H1 (cell line): ENCODE data around the gene ISOC2. TPM values are rescaled to one million over a fixed set of nuclear protein-coding genes. Genes with fewer than 3 reads are reported as not detected.
A peak's percentile ranks its signal among the peaks of the same experiment; 100 is the strongest.

Source experiments
- CHD2 ChIP-seq: IDR thresholded peaks from 2 replicates; pipeline ENCODE4 v1.6.1; 2012; ENCODE audit warnings: low read length, improper control_type of control experiment
- EGR1 ChIP-seq: IDR thresholded peaks from 2 replicates; pipeline ENCODE4 v1.6.1; 2011; ENCODE audit warnings: low read depth, low read length, borderline replicate concordance
- GABPA ChIP-seq: IDR thresholded peaks from 2 replicates; pipeline ENCODE4 v1.6.1; 2011; ENCODE audit warnings: mild to moderate bottlenecking, low read length, moderate library complexity, borderline replicate concordance; ENCODE audit not compliant: insufficient read depth
- HDAC6 ChIP-seq: IDR thresholded peaks from one replicate; pipeline ENCODE4 v1.7.1; 2012; ENCODE audit warnings: low read depth, mild to moderate bottlenecking, inconsistent platforms, low read length, moderate library complexity
- JUND ChIP-seq: IDR thresholded peaks from 2 replicates; pipeline ENCODE4 v1.6.1; 2011; ENCODE audit warnings: mild to moderate bottlenecking, improper control_type of control experiment, low read length
- KDM4A ChIP-seq: IDR thresholded peaks from one replicate; pipeline ENCODE4 v1.7.1; 2012; ENCODE audit warnings: low read depth, mild to moderate bottlenecking, moderate library complexity, low read length, inconsistent platforms; ENCODE audit not compliant: severe bottlenecking
- POLR2A ChIP-seq, 2 experiments: IDR thresholded peaks; 1 replicate in 1 of 2; 2 replicates in 1 of 2; pipeline ENCODE4 v1.6.1; 2011; ENCODE audit warnings: low read depth in 2 of 2, low read length in 2 of 2, mild to moderate bottlenecking in 2 of 2; ENCODE audit errors: control extremely low read depth in 1 of 2
- POLR2AphosphoS5 ChIP-seq: IDR thresholded peaks from 2 replicates; pipeline ENCODE4 v1.6.1; 2011; ENCODE audit warnings: low read depth, low read length
- RAD21 ChIP-seq, 2 experiments: IDR thresholded peaks in 1 of 2; conservative IDR thresholded peaks in 1 of 2; 2 replicates each; pipeline ENCODE4 v1.6.1; 2011; ENCODE audit warnings: low read depth in 2 of 2, low read length in 2 of 2, improper control_type of control experiment in 1 of 2, inconsistent platforms in 1 of 2, mild to moderate bottlenecking in 1 of 2, moderate library complexity in 1 of 2
- RBBP5 ChIP-seq: IDR thresholded peaks from 2 replicates; pipeline ENCODE4 v1.7.1; 2012; ENCODE audit warnings: low read depth, mild to moderate bottlenecking, inconsistent platforms, low read length, moderate library complexity, borderline replicate concordance
- RNF2 ChIP-seq: fragments of 200-900, 300-1000 bp; sonication (generic); IDR thresholded peaks from 2 replicates; pipeline ENCODE4 v1.7.1; 2016; ENCODE audit warnings: borderline replicate concordance, low read depth, mild to moderate bottlenecking, antibody characterized with exemption, low read length; ENCODE audit not compliant: poor library complexity, severe bottlenecking; ENCODE audit errors: missing control alignments
- SIN3A ChIP-seq, 2 experiments: IDR thresholded peaks in 1 of 2; conservative IDR thresholded peaks in 1 of 2; 2 replicates each; pipeline ENCODE4 v1.6.1; 2011 to 2012; ENCODE audit warnings: low read length in 2 of 2, improper control_type of control experiment in 1 of 2, low read depth in 1 of 2, mild to moderate bottlenecking in 1 of 2
- SP1 ChIP-seq: IDR thresholded peaks from 2 replicates; pipeline ENCODE4 v1.6.1; 2011; ENCODE audit warnings: low read depth, low read length
- SP4 ChIP-seq: IDR thresholded peaks from 2 replicates; pipeline ENCODE4 v1.6.1; 2012; ENCODE audit warnings: low read length, inconsistent platforms
- TBP ChIP-seq: IDR thresholded peaks from 2 replicates; pipeline ENCODE4 v1.6.1; 2011; ENCODE audit warnings: low read depth, low read length, improper control_type of control experiment
- ZNF274 ChIP-seq: IDR thresholded peaks from 2 replicates; pipeline ENCODE4 v1.7.0; 2012; ENCODE audit warnings: low read length, borderline replicate concordance; ENCODE audit errors: extremely low read depth
- polyA plus RNA-seq, 7 experiments: library from polyadenylated mRNA; depleted of rRNA in 3 of 7; stranded (reverse) in 5 of 7; unstranded in 2 of 7; fragments of >200 nt in 5 of 7; fragments of 200-250 nt in 2 of 7; gene quantifications; 1 replicate in 5 of 7; 2 replicates in 1 of 7; 4 replicates in 1 of 7; pipeline versions ENCODE4 v1.2.1 to v1.2.3, GENCODE V29; 2011 to 2013; ENCODE audit warnings: missing spikeins in 2 of 7, mixed read lengths in 2 of 7
- total RNA-seq: library from RNA; stranded (reverse); fragmentation: NEBNext Ultra II Directional; extraction: Animal tissue kit (Norgen Biotek cat#: 25700); gene quantifications from 2 replicates; pipeline ENCODE4 v1.2.1, GENCODE V29; 2021
- TF ChIP-seq, protein P1 (sequence below), 3 experiments: IDR thresholded peaks; 1 replicate in 2 of 3; 2 replicates in 1 of 3; pipeline versions ENCODE4 v1.5.1 to v1.6.1; 2011; ENCODE audit warnings: low read length in 3 of 3, mild to moderate bottlenecking in 3 of 3, inconsistent platforms in 2 of 3, low read depth in 1 of 3, moderate library complexity in 1 of 3; ENCODE audit not compliant: insufficient read depth in 1 of 3; ENCODE audit errors: control extremely low read depth in 1 of 3
- TF ChIP-seq, protein P2 (sequence below): IDR thresholded peaks from 2 replicates; pipeline ENCODE4 v1.6.1; 2012; ENCODE audit warnings: inconsistent platforms

ISOC2 gene
- total and polyA plus RNA-seq, 2 of the 8 experiments (the other 6 are each of a cell fraction or from before 2014, with no cell fraction given): 96.9 to 152 TPM

DNA sequence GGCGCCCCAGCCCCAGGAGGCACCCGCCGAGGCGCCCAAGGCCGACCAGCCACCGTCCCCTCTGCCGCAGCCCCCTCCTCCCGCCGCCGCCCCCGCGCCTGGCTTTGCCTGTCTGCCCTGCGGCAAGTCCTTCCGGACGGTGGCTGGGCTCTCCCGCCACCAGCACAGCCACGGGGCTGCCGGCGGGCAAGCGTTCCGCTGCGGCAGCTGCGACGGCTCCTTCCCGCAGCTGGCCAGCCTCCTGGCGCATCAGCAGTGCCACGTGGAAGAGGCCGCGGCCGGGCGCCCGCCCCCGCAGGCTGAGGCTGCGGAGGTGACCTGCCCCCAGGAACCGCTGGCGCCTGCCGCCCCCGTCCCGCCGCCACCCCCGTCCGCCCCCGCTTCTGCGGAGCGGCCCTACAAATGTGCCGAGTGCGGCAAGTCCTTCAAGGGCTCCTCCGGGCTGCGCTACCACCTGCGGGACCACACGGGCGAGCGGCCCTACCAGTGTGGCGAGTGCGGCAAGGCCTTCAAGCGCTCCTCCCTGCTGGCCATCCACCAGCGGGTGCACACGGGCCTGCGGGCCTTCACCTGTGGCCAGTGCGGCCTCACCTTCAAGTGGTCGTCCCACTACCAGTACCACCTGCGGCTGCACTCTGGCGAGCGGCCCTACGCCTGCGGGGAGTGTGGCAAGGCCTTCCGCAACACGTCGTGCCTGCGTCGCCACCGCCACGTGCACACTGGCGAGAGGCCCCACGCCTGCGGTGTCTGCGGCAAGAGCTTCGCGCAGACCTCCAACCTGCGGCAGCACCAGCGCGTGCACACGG is 20.9 kb upstream of the ISOC2 start (continued):
- no peak for TF ChIP-seq RBBP5
- TF ChIP-seq, protein P1, sequence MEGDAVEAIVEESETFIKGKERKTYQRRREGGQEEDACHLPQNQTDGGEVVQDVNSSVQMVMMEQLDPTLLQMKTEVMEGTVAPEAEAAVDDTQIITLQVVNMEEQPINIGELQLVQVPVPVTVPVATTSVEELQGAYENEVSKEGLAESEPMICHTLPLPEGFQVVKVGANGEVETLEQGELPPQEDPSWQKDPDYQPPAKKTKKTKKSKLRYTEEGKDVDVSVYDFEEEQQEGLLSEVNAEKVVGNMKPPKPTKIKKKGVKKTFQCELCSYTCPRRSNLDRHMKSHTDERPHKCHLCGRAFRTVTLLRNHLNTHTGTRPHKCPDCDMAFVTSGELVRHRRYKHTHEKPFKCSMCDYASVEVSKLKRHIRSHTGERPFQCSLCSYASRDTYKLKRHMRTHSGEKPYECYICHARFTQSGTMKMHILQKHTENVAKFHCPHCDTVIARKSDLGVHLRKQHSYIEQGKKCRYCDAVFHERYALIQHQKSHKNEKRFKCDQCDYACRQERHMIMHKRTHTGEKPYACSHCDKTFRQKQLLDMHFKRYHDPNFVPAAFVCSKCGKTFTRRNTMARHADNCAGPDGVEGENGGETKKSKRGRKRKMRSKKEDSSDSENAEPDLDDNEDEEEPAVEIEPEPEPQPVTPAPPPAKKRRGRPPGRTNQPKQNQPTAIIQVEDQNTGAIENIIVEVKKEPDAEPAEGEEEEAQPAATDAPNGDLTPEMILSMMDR (IDR thresholded peaks at IDR 0.05; ENCODE audit: control extremely low read depth in 1 of 3, insufficient read depth in 1 of 3, low read depth in 1 of 3, low read length in 3 of 3): no peak
- TF ChIP-seq RNF2: no peak
- no peak for TF ChIP-seq CHD2
- TF ChIP-seq ZNF274: no peak
- TF ChIP-seq JUND: no peak
- no peak for TF ChIP-seq KDM4A
- TF ChIP-seq GABPA: peak; percentile 63; the same call in 1 of the 2 replicates
- peak; percentile 14; the same call in 1 of the 2 replicates for TF ChIP-seq EGR1
- no peak for TF ChIP-seq SP1
- no peak for TF ChIP-seq SIN3A (conservative IDR thresholded peaks at IDR 0.05 in 1 of 2, IDR thresholded peaks at IDR 0.05 in 1 of 2; ENCODE audit: low read depth in 1 of 2, low read length in 2 of 2)
- TF ChIP-seq HDAC6: no peak
- no peak for TF ChIP-seq TBP
- no peak for TF ChIP-seq RAD21 (IDR thresholded peaks at IDR 0.05 in 1 of 2, conservative IDR thresholded peaks at IDR 0.05 in 1 of 2; ENCODE audit: low read depth in 2 of 2, low read length in 2 of 2)
- TF ChIP-seq, protein P2, sequence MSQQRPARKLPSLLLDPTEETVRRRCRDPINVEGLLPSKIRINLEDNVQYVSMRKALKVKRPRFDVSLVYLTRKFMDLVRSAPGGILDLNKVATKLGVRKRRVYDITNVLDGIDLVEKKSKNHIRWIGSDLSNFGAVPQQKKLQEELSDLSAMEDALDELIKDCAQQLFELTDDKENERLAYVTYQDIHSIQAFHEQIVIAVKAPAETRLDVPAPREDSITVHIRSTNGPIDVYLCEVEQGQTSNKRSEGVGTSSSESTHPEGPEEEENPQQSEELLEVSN: peak; percentile 38; the same call in 1 of the 2 replicates
- peak; percentile 39; the same call in 1 of the 2 replicates for TF ChIP-seq POLR2AphosphoS5
- TF ChIP-seq POLR2A (IDR thresholded peaks at IDR 0.05; ENCODE audit: control extremely low read depth in 1 of 2, low read depth in 2 of 2, low read length in 2 of 2): no peak
- TF ChIP-seq SP4: no peak
- TF ChIP-seq, all 59 proteins: peak for 5
